ENCODE results near the gene PSME1. TPM values are rescaled to one million over a fixed set of nuclear protein-coding genes. Genes with fewer than 3 reads are reported as not detected.

Gene PSME1
- total RNA-seq, 1 donor from 2014 or later: 32.7 TPM

- Mint-ChIP-seq H3K36me3 (no peaks in the 10 kb centered on the region), H3K4me3 (no peak overlapping the region)
- no peak for DNase-seq (ENCODE audit: low spot score)
These were observed 35.6 kb upstream of the PSME1 start for GRCh38 chr14:24100197-24100981.

GRCh38 chr14:24100982-24101494, 35.0 kb upstream of the PSME1 start:
- Histone ChIP-seq H3K9ac (no peak overlapping the region), H3F3A (ENCODE audit: low read depth) (no peaks in the 10 kb centered on the region), H3K4me2 (no peak overlapping the region), H3K4me3 (no peak overlapping the region), H3K27ac (no peak overlapping the region), H2AFZ (replicated peaks) (no peak overlapping the region), H3K79me2 (ENCODE audit: low read depth) (no peaks in the 10 kb centered on the region), H3K27me3 (no peaks in the 10 kb centered on the region), H3K9me3 (ENCODE audit: low read depth) (no peaks in the 10 kb centered on the region), H3K36me3 (no peaks in the 10 kb centered on the region), H4K20me1 (ENCODE audit: low read depth) (no peaks in the 10 kb centered on the region), H3K4me1 (no peaks in the 10 kb centered on the region)
- peaks cover 3% of the 10 kb centered on the region for H3K4me1 Mint-ChIP-seq
- no peaks in the 10 kb centered on the region for H3K9me3 Mint-ChIP-seq
- TF ChIP-seq CTCF (IDR thresholded peaks at IDR 0.05): no peak
- TF ChIP-seq EZH2phosphoT487 (IDR thresholded peaks at IDR 0.05): no peak
- no peak for TF ChIP-seq EZH2 (IDR thresholded peaks at IDR 0.05)
- no peak overlapping the region for H3K27ac Mint-ChIP-seq
- H3K4me3 Mint-ChIP-seq: no peak overlapping the region
- DNase-seq (ENCODE audit: low spot score): no peak
- no peaks in the 10 kb centered on the region for H3K36me3 Mint-ChIP-seq
- H3K27me3 Mint-ChIP-seq (ENCODE audit: insufficient read depth, low read depth): peaks cover 8% of the 10 kb centered on the region

More at GRCh38 chr14:24100197-24100981, 35.6 kb upstream of the PSME1 start:
- no peaks in the 10 kb centered on the region for H3K9me3 Mint-ChIP-seq
- Histone ChIP-seq H2AFZ (replicated peaks) (no peak overlapping the region), H3K4me2 (no peak overlapping the region), H3K9me3 (ENCODE audit: low read depth) (no peaks in the 10 kb centered on the region), H3K27ac (no peak overlapping the region), H3K4me3 (no peak overlapping the region), H3F3A (ENCODE audit: low read depth) (peaks cover 6% of the 10 kb centered on the region), H3K79me2 (ENCODE audit: low read depth) (no peaks in the 10 kb centered on the region), H3K9ac (no peak overlapping the region), H3K27me3 (no peaks in the 10 kb centered on the region), H3K4me1 (peaks cover 5% of the 10 kb centered on the region), H3K36me3 (no peaks in the 10 kb centered on the region), H4K20me1 (ENCODE audit: low read depth) (no peaks in the 10 kb centered on the region)
- H3K27me3 Mint-ChIP-seq (ENCODE audit: insufficient read depth, low read depth): peaks cover 8% of the 10 kb centered on the region
- H3K4me1 Mint-ChIP-seq: peaks cover 8% of the 10 kb centered on the region
- TF ChIP-seq EZH2phosphoT487 (IDR thresholded peaks at IDR 0.05): no peak
- no peak for TF ChIP-seq CTCF (IDR thresholded peaks at IDR 0.05)
- TF ChIP-seq EZH2 (IDR thresholded peaks at IDR 0.05): no peak
- H3K27ac Mint-ChIP-seq: no peak overlapping the region

- H3K9me3 Mint-ChIP-seq: no peaks in the 10 kb centered on the region
- H3K9ac ChIP-seq: no peak overlapping the region
- H4K20me1 ChIP-seq (ENCODE audit: low read depth): no peaks in the 10 kb centered on the region
- no peak overlapping the region for H2AFZ ChIP-seq (replicated peaks)
- TF ChIP-seq EZH2phosphoT487 (IDR thresholded peaks at IDR 0.05) (no peak), CTCF (IDR thresholded peaks at IDR 0.05) (no peak), EZH2 (IDR thresholded peaks at IDR 0.05) (no peak)
- no peaks in the 10 kb centered on the region for H3F3A ChIP-seq (ENCODE audit: low read depth)
- H3K36me3 ChIP-seq: no peaks in the 10 kb centered on the region
- H3K4me2 ChIP-seq: no peak overlapping the region
- no peaks in the 10 kb centered on the region for H3K36me3 Mint-ChIP-seq
- H3K4me3 Mint-ChIP-seq: no peak overlapping the region
- H3K27me3 Mint-ChIP-seq (ENCODE audit: insufficient read depth, low read depth): peaks cover 8% of the 10 kb centered on the region
- DNase-seq (ENCODE audit: low spot score): no peak
- no peak overlapping the region for H3K27ac ChIP-seq
- no peaks in the 10 kb centered on the region for H3K4me1 Mint-ChIP-seq
- no peaks in the 10 kb centered on the region for H3K9me3 ChIP-seq (ENCODE audit: low read depth)
- no peak overlapping the region for H3K27ac Mint-ChIP-seq
- H3K4me3 ChIP-seq: no peak overlapping the region
- H3K27me3 ChIP-seq: no peaks in the 10 kb centered on the region
- H3K4me1 ChIP-seq: no peaks in the 10 kb centered on the region
- H3K79me2 ChIP-seq (ENCODE audit: low read depth): no peaks in the 10 kb centered on the region
These were observed 33.5 kb upstream of the PSME1 start for GRCh38 chr14:24102357-24103048.
